Measurements from ENCODE around the gene ITGA11.

The ITGA11 gene

GRCh38 chr15:68262514-68263356, 169.2 kb downstream of the ITGA11 start:
- no peak for DNase-seq

- DNase-seq: no peak
These were observed 170.0 kb downstream of the ITGA11 start for GRCh38 chr15:68261980-68262379.

DNA sequence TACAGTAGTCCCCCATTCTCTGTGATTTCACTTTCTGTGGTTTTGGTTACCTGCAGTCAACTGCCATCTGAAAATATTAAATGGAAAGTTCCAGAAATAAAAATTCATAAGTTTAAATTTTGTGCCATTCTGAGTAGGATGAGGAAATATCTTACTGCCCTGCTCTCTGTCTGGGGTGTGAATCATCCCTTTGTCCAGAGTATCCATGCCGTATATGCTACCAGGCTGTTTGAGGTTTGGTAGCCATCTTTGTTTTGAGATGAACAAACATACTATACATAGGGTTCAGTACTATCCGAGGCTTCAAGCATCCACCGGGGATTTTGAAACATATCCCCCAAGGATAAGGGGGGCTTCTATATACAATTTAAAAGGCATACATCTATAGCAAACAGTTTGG, 170.7 kb downstream of the ITGA11 start:
- DNase-seq: no peak

DNA sequence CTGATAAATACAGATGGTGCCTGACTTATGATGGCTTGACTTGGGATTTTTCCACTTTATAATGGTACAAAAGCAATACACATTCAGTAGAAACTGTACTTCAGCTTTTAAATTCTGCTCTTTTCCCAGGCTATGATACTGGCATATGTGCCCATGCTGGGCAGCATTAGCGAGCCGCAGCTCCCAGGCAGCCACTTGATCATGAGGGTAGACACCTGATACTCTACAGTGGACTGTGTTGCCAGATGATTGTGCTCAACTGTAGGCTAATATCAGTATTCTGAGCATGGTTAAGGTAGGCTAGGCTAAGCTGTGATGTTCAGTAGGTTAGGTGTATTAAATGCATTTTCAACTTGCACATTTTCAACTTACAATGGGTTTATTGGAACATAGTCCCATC, 172.1 kb downstream of the ITGA11 start:
- DNase-seq: no peak

DNA sequence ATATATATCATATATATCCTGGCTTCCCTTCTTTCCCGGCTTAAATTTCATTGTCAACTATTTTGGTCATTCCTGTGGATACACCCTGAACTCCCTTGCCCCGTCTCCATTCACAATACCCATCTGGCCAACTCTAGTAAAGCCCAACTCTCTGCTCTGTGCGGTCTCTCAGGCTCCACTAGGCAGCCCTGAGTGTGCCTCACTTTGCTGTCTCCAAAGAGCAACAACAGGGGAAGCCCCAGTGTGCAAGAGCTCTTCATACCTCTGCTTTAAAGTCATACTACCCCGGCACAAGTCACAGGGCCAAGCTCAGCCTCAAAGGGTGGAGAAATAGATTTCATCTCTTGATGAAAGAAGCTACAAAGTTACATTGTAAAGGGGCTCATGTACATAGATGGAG, 173.3 kb downstream of the ITGA11 start:
- DNase-seq: no peak

- DNase-seq: peak; percentile 94
These were observed 175.1 kb downstream of the ITGA11 start for GRCh38 chr15:68256675-68257450.

DNA sequence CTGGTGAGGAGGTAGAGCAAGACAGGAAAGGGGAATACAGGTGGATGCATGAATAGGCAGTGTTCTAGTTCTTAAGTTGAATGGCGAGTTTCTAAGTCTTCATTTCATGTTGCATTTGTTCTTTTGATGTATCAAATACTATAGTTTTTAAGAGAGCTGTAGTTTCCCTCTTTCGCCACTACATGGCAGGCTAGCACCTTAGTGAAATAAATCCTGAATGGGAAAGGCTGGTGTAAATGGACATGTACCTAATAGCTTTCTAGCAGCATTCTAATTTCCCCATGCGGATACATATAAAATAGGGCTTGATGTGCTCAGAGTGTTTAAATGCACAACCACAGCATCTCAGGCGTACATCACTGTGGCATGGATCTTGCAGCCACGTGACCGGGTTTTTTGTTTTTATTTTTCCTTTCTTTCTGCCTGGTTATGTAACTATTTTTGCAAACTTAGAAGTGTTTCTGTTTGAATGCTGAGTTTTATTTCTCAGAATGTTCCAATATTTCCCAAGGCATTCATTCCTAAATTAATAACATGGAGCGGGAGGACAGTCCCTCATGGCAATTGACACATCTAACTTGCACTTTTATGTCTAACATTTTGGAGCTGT, 178.9 kb downstream of the ITGA11 start:
- peak; percentile 74 for DNase-seq

GRCh38 chr15:68249058-68249713, 182.8 kb downstream of the ITGA11 start:
- no peak for DNase-seq
